ENCODE results near the gene VGLL4. TPM values are rescaled to one million over a fixed set of nuclear protein-coding genes. Genes with fewer than 3 reads are reported as not detected.

The VGLL4 gene
- total RNA-seq, 1 experiment from 2014 or later = 42.1 TPM

GRCh38 chr3:11548721-11549131 lies 95.0 kb downstream of the VGLL4 start:
- Histone ChIP-seq H3K27ac (ENCODE audit: insufficient read length, low read depth, low read length) (no peak overlapping the region), H3K23me2 (ENCODE audit: insufficient read length, low read depth, low read length, poor library complexity, severe bottlenecking) (no peaks in the 10 kb centered on the region), H2BK20ac (ENCODE audit: low read depth, low read length, poor library complexity, severe bottlenecking) (no peak overlapping the region), H4K91ac (ENCODE audit: insufficient read length, low read depth, low read length) (no peak overlapping the region), H4K5ac (ENCODE audit: insufficient read length, low read depth, low read length) (no peak overlapping the region), H2BK5ac (ENCODE audit: insufficient read length, low read length) (no peak overlapping the region), H3K4ac (ENCODE audit: low read depth, low read length) (no peak overlapping the region), H3K9me3 (ENCODE audit: control insufficient read depth, low read depth, low read length) (no peaks in the 10 kb centered on the region), H4K8ac (replicated peaks; ENCODE audit: insufficient read length, low read depth, low read length) (no peak overlapping the region), H3K14ac (ENCODE audit: insufficient read depth, low read length) (no peak overlapping the region), H3K4me2 (ENCODE audit: insufficient read depth, insufficient read length, low read length) (no peak overlapping the region), H3K79me2 (ENCODE audit: insufficient read depth, low read length) (no peaks in the 10 kb centered on the region), H4K20me1 (ENCODE audit: control insufficient read depth, insufficient read depth, insufficient read length) (no peaks in the 10 kb centered on the region), H2AK5ac (ENCODE audit: insufficient read length, low read length) (no peak overlapping the region), H3K18ac (ENCODE audit: insufficient read length, low read depth, low read length) (no peak overlapping the region), H2BK12ac (ENCODE audit: insufficient read length, low read depth, low read length) (no peak overlapping the region), H3T11ph (ENCODE audit: low read length) (no peak overlapping the region), H3K9ac (ENCODE audit: extremely low read depth, insufficient read length, low read length) (no peak overlapping the region), H2AFZ (ENCODE audit: low read length) (no peak overlapping the region), H3K27me3 (ENCODE audit: insufficient read depth, low read length) (no peaks in the 10 kb centered on the region), H3K23ac (ENCODE audit: insufficient read length, low read depth, low read length) (no peak overlapping the region), H2BK120ac (ENCODE audit: low read depth, low read length, poor library complexity, severe bottlenecking) (no peak overlapping the region), H2BK15ac (ENCODE audit: low read depth, low read length) (no peak overlapping the region), H3K4me1 (ENCODE audit: insufficient read depth, low read length) (no peaks in the 10 kb centered on the region), H3K79me1 (ENCODE audit: insufficient read depth, low read depth, low read length, poor library complexity, severe bottlenecking) (no peaks in the 10 kb centered on the region), H3K56ac (ENCODE audit: insufficient read length, low read depth, low read length) (no peak overlapping the region)
- no peak for DNase-seq
- Mint-ChIP-seq H3K36me3 (ENCODE audit: insufficient read depth in 1 of 3, low read depth in 3 of 3) (peaks cover 2 to 24% (median 12%) of the 10 kb centered on the region in 3 experiments; a peak in 5 of 7 replicates), H3K4me1 (peaks cover 3 to 6% of the 10 kb centered on the region in 2 experiments; a peak in 3 of 4 replicates), H3K27ac (no peak overlapping the region), H3K9me3 (peaks cover 0 to 2% of the 10 kb centered on the region in 2 experiments; a peak in 3 of 5 replicates), H3K4me3 (no peak overlapping the region), H3K27me3 (ENCODE audit: low read depth) (no peaks in the 10 kb centered on the region)
- no CpG with 5 or more reads among the region's 7 CpGs for WGBS (ENCODE audit: extremely low coverage, insufficient read length, low lambda C conversion rate)
- TF ChIP-seq, protein P1, sequence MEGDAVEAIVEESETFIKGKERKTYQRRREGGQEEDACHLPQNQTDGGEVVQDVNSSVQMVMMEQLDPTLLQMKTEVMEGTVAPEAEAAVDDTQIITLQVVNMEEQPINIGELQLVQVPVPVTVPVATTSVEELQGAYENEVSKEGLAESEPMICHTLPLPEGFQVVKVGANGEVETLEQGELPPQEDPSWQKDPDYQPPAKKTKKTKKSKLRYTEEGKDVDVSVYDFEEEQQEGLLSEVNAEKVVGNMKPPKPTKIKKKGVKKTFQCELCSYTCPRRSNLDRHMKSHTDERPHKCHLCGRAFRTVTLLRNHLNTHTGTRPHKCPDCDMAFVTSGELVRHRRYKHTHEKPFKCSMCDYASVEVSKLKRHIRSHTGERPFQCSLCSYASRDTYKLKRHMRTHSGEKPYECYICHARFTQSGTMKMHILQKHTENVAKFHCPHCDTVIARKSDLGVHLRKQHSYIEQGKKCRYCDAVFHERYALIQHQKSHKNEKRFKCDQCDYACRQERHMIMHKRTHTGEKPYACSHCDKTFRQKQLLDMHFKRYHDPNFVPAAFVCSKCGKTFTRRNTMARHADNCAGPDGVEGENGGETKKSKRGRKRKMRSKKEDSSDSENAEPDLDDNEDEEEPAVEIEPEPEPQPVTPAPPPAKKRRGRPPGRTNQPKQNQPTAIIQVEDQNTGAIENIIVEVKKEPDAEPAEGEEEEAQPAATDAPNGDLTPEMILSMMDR (conservative IDR thresholded peaks at IDR 0.05) = no peak

All from H9 (cell line).